DND-41 (cell line): ENCODE measurements around the gene CD177.

Experiments used
- ATAC-seq: fragments of 200-7000 bp; cut with Tn5 transposase; 3 replicates; pipeline ENCODE4 v1.9.1; 2021; ENCODE audit warnings: low read depth; ENCODE audit not compliant: insufficient read depth
- DNase-seq: peaks from one replicate; pipeline ENCODE4 v3.0.0-alpha.2; 2020
- H2AFZ ChIP-seq: 2 replicates; pipeline ENCODE4 v1.6.0; 2012; ENCODE audit warnings: low read depth, low read length
- H3K27ac ChIP-seq: 2 replicates; pipeline ENCODE4 v1.5.1; 2012; ENCODE audit warnings: low read length, inconsistent platforms
- H3K27me3 ChIP-seq: fragments of 200-600 bp; sonication (generic); 2 replicates; pipeline ENCODE4 v1.6.0; 2012; ENCODE audit warnings: low read length, mild to moderate bottlenecking, inconsistent platforms; ENCODE audit not compliant: insufficient read depth, poor library complexity
- H3K36me3 ChIP-seq: 2 replicates; pipeline ENCODE4 v1.5.1; 2012; ENCODE audit warnings: low read length, inconsistent platforms; ENCODE audit not compliant: insufficient read depth
- H3K4me1 ChIP-seq: 2 replicates; pipeline ENCODE4 v1.5.1; 2012; ENCODE audit warnings: mild to moderate bottlenecking, low read length; ENCODE audit not compliant: insufficient read depth
- H3K4me2 ChIP-seq: 2 replicates; pipeline ENCODE4 v1.6.0; 2012; ENCODE audit warnings: mild to moderate bottlenecking, moderate library complexity, low read length, inconsistent platforms; ENCODE audit not compliant: insufficient read depth
- H3K4me3 ChIP-seq, 2 experiments: fragments of 200-600 bp in 1 of 2; shearing (Covaris generic) in 1 of 2; 2 replicates each; pipeline ENCODE4 v1.5.1; 2012 to 2016; ENCODE audit warnings: inconsistent platforms in 2 of 2, low read length in 2 of 2, mild to moderate bottlenecking in 2 of 2, low read depth in 1 of 2, moderate library complexity in 1 of 2
- H3K79me2 ChIP-seq: 2 replicates; pipeline ENCODE4 v1.6.0; 2012; ENCODE audit warnings: low read length, inconsistent platforms; ENCODE audit not compliant: insufficient read depth
- H3K9ac ChIP-seq: 2 replicates; pipeline ENCODE4 v1.6.0; 2012; ENCODE audit warnings: low read depth, mild to moderate bottlenecking, inconsistent platforms, low read length, moderate library complexity
- H3K9me3 ChIP-seq: 2 replicates; pipeline ENCODE4 v1.5.1; 2012; ENCODE audit warnings: low read length, moderate library complexity, mild to moderate bottlenecking, inconsistent platforms; ENCODE audit not compliant: insufficient read depth, severe bottlenecking
- H4K20me1 ChIP-seq: 2 replicates; pipeline ENCODE4 v1.6.0; 2012; ENCODE audit warnings: low read length; ENCODE audit not compliant: insufficient read depth
- EZH2 ChIP-seq: IDR thresholded peaks from 3 replicates; pipeline ENCODE4 v1.6.1; 2012; ENCODE audit warnings: borderline replicate concordance, low read depth, mild to moderate bottlenecking, moderate library complexity, low read length, inconsistent platforms; ENCODE audit not compliant: severe bottlenecking
- TF ChIP-seq, protein P1 (sequence below): IDR thresholded peaks from 2 replicates; pipeline ENCODE4 v1.5.1; 2012; ENCODE audit warnings: borderline replicate concordance, low read length, moderate library complexity, mild to moderate bottlenecking; ENCODE audit not compliant: poor library complexity, severe bottlenecking; ENCODE audit errors: extremely low read depth

CD177 gene

DNA sequence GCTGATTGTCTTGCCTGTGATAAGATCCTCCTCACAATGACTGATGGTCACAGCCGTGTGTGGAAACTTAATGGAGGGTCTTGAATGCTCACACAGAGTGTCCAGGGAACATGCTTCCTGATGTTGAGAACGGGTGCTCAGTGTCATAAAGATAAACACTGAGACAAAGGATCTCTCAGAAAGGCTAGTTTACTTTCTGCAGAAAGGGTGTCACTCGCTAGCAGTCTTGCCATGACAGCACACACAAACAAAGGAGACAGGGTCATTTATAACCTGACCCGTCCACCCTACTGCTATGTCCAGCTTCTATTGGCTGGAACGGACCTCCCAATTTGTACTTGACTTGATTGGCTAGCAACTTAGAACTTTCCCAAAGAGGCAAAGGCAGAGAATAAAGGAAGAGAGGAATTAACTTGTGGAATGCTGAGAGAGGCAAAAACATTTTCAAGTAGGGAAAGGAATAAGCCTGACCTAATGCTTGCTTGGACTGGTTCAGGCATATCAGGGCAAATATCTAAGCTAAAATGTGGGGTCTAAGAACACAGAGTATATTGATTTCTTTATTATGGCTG, 45.2 kb upstream of the CD177 start:
- no peaks in the 10 kb centered on the region for H3K36me3 ChIP-seq
- no peak overlapping the region for H3K4me3 ChIP-seq
- no peak overlapping the region for H2AFZ ChIP-seq
- H3K27me3 ChIP-seq: peaks cover 3% of the 10 kb centered on the region
- no peak for TF ChIP-seq EZH2
- TF ChIP-seq, protein P1, sequence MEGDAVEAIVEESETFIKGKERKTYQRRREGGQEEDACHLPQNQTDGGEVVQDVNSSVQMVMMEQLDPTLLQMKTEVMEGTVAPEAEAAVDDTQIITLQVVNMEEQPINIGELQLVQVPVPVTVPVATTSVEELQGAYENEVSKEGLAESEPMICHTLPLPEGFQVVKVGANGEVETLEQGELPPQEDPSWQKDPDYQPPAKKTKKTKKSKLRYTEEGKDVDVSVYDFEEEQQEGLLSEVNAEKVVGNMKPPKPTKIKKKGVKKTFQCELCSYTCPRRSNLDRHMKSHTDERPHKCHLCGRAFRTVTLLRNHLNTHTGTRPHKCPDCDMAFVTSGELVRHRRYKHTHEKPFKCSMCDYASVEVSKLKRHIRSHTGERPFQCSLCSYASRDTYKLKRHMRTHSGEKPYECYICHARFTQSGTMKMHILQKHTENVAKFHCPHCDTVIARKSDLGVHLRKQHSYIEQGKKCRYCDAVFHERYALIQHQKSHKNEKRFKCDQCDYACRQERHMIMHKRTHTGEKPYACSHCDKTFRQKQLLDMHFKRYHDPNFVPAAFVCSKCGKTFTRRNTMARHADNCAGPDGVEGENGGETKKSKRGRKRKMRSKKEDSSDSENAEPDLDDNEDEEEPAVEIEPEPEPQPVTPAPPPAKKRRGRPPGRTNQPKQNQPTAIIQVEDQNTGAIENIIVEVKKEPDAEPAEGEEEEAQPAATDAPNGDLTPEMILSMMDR: no peak
- no peak overlapping the region for H3K27ac ChIP-seq
- no peak overlapping the region for H3K9ac ChIP-seq
- H3K4me2 ChIP-seq: no peak overlapping the region
- no peak for DNase-seq
- no peaks in the 10 kb centered on the region for H3K9me3 ChIP-seq
- no peak for ATAC-seq
- no peaks in the 10 kb centered on the region for H3K79me2 ChIP-seq
- H4K20me1 ChIP-seq: no peaks in the 10 kb centered on the region; the same call in 1 of the 2 replicates
- no peaks in the 10 kb centered on the region for H3K4me1 ChIP-seq

- Histone ChIP-seq H3K9me3 (no peaks in the 10 kb centered on the region), H3K4me3 (no peak overlapping the region)
- no peak for ATAC-seq
Measured at GRCh38 chr19:43309466-43309865, 44.0 kb upstream of the CD177 start.

DNA sequence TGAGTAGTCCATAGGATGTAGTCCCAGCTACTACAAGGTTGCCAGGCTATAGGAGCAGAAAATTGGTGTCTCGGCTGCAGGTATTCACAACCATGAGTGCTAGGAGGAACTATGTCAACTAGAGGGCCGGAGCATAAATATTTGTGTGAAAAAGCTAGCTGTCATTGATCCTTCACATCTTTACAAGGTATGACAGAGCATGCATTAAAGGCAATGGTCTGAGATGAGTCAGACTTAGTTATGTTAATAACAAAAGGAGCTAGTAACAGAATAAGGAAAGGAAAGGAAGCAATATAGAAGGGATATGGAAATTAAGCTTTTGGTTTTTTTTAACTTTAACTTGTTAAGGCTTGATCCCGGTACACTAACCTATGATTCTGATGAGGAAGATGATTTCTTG, 43.3 kb upstream of the CD177 start:
- TF ChIP-seq EZH2: no peak
- TF ChIP-seq, protein P1: no peak
- H3K9me3 ChIP-seq: no peaks in the 10 kb centered on the region

More at GRCh38 chr19:43309466-43309865, 44.0 kb upstream of the CD177 start:
- Histone ChIP-seq H3K27ac (no peak overlapping the region), H3K36me3 (no peaks in the 10 kb centered on the region), H2AFZ (no peak overlapping the region), H3K4me1 (no peaks in the 10 kb centered on the region), H3K27me3 (peaks cover 6% of the 10 kb centered on the region), H3K9ac (no peak overlapping the region), H4K20me1 (no peaks in the 10 kb centered on the region; the same call in 1 of the 2 replicates), H3K4me2 (no peak overlapping the region), H3K79me2 (no peaks in the 10 kb centered on the region)
- TF ChIP-seq, protein P1: no peak
- DNase-seq: no peak

GRCh38 chr19:43311256-43311655, 42.2 kb upstream of the CD177 start:
- no peaks in the 10 kb centered on the region for H3K36me3 ChIP-seq

More for the DNA sequence above, 43.3 kb upstream of the CD177 start:
- Histone ChIP-seq H2AFZ (no peak overlapping the region), H4K20me1 (no peaks in the 10 kb centered on the region; the same call in 1 of the 2 replicates), H3K36me3 (no peaks in the 10 kb centered on the region), H3K4me2 (no peak overlapping the region), H3K4me3 (no peak overlapping the region), H3K4me1 (no peaks in the 10 kb centered on the region), H3K27me3 (peaks cover 6% of the 10 kb centered on the region), H3K9ac (no peak overlapping the region), H3K79me2 (no peaks in the 10 kb centered on the region), H3K27ac (no peak overlapping the region)
- ATAC-seq: no peak
- DNase-seq: no peak

More at GRCh38 chr19:43311256-43311655, 42.2 kb upstream of the CD177 start:
- no peak for TF ChIP-seq EZH2
- TF ChIP-seq, protein P1: no peak
- Histone ChIP-seq H4K20me1 (no peaks in the 10 kb centered on the region; the same call in 1 of the 2 replicates), H3K27me3 (peaks cover 6% of the 10 kb centered on the region), H3K27ac (no peak overlapping the region), H3K4me2 (no peak overlapping the region), H3K4me3 (no peak overlapping the region), H3K9ac (no peak overlapping the region), H3K79me2 (no peaks in the 10 kb centered on the region), H3K9me3 (no peaks in the 10 kb centered on the region), H2AFZ (no peak overlapping the region), H3K4me1 (no peaks in the 10 kb centered on the region)
- no peak for ATAC-seq
- no peak for DNase-seq
